Prostate gland (tissue), 2 donors: Measurements from ENCODE around the gene VPS18. TPM values are rescaled to one million over a fixed set of nuclear protein-coding genes. Genes with fewer than 3 reads are reported as not detected.

Experiments
- DNase-seq: peaks from one replicate; pipeline ENCODE4 v3.0.0-alpha.2; 2019; ENCODE audit warnings: low spot score
- H3K27ac ChIP-seq, 2 donors: fragments of 200-600 bp; sonication (generic); 2 replicates each; pipeline ENCODE4 v1.5.1; 2017 to 2019
- H3K27me3 ChIP-seq: fragments of 200-600 bp; sonication (generic); replicated peaks from 2 replicates; pipeline ENCODE4 v1.5.1; 2019; ENCODE audit not compliant: insufficient read depth
- H3K36me3 ChIP-seq, 2 donors: fragments of 200-600 bp; sonication (generic); 1 replicate in 1 of 2; 2 replicates in 1 of 2; pipeline versions ENCODE4 v1.5.1 to v1.8.1; 2017 to 2019
- H3K4me1 ChIP-seq: fragments of 200-600 bp; sonication (generic); replicated peaks from 2 replicates; pipeline ENCODE4 v1.5.1; 2019
- H3K4me3 ChIP-seq, 2 donors: fragments of 200-600 bp; sonication (generic); 2 replicates each; pipeline ENCODE4 v1.5.1; 2017 to 2019
- H3K9me3 ChIP-seq: fragments of 200-600 bp; sonication (generic); 2 replicates; pipeline ENCODE4 v1.5.1; 2017
- CTCF ChIP-seq, 4 experiments: fragments of 200-600 bp in 2 of 4; fragments of 450-650 bp in 2 of 4; sonication (generic) in 2 of 4; IDR thresholded peaks; 1 replicate in 3 of 4; 2 replicates in 1 of 4; pipeline ENCODE4 v1.5.1; 2016 to 2019; ENCODE audit warnings: antibody characterized with exemption in 4 of 4, mild to moderate bottlenecking in 2 of 4, moderate library complexity in 2 of 4
- POLR2A ChIP-seq: fragments of 450-650 bp; IDR thresholded peaks from one replicate; pipeline ENCODE4 v1.6.1; 2016; ENCODE audit warnings: antibody characterized with exemption, mild to moderate bottlenecking
- POLR2AphosphoS5 ChIP-seq: sonication (generic); formaldehyde crosslinking; IDR thresholded peaks from one replicate; pipeline ENCODE4 v1.6.1; 2017; ENCODE audit warnings: antibody characterized with exemption
- WGBS: methylation state at CpG from one replicate; pipeline ENCODE4 v1.1.5; 2018; 5-methylcytosine and 5-hydroxymethylcytosine counted together
- intact Hi-C: fragments of 100-400 bp; cut with DNase I; formaldehyde crosslinking; loops from one replicate; pipeline ENCODE4 v1.14.2; 2022
- total RNA-seq, 2 donors: library from RNA; depleted of rRNA; stranded (reverse); fragments of >200 nt; gene quantifications; one replicate each; pipeline ENCODE4 v1.1.0, GENCODE V29; 2016

Gene VPS18
- total RNA-seq, 2 donors from 2014 or later = 32.4 to 39.0 TPM

GRCh38 chr15:40899536-40900207, 5.4 kb downstream of the VPS18 start:
- H3K9me3 ChIP-seq = no peaks in the 10 kb centered on the region
- no peak overlapping the region for H3K27ac ChIP-seq
- intact Hi-C loops = loop anchor here (10.0 kb wide), 3 partner anchors 205 to 305 kb away; partner anchors contain the start of genes INO80, KNL1 and RAD51
- peaks cover 4 to 23% of the 10 kb centered on the region in 2 donors for H3K36me3 ChIP-seq
- peaks cover 9% of the 10 kb centered on the region for H3K4me1 ChIP-seq
- no peak overlapping the region for H3K4me3 ChIP-seq
- WGBS = 90% methylated on average over 33 of the region's 33 CpGs
- no peak for TF ChIP-seq POLR2AphosphoS5
- TF ChIP-seq CTCF (IDR thresholded peaks at IDR 0.05) = no peak
- no peak for TF ChIP-seq POLR2A
- DNase-seq = no peak
- H3K27me3 ChIP-seq = no peaks in the 10 kb centered on the region

GRCh38 chr15:40900256-40901052, 6.2 kb downstream of the VPS18 start:
- 90% methylated on average over 36 of the region's 36 CpGs for WGBS
- Histone ChIP-seq H3K9me3 (no peaks in the 10 kb centered on the region), H3K36me3 (peaks cover 4 to 23% of the 10 kb centered on the region in 2 donors), H3K27ac (no peak overlapping the region), H3K4me3 (no peak overlapping the region), H3K4me1 (peaks cover 7% of the 10 kb centered on the region), H3K27me3 (no peaks in the 10 kb centered on the region)
- TF ChIP-seq CTCF (IDR thresholded peaks at IDR 0.05) = no peak
- no peak for TF ChIP-seq POLR2AphosphoS5
- TF ChIP-seq POLR2A = no peak
- intact Hi-C loops = loop anchor here (10.0 kb wide), 1 partner anchor 214 kb away; the partner anchor contains the start of gene INO80
- no peak for DNase-seq

GRCh38 chr15:40901053-40901443, 6.8 kb downstream of the VPS18 start:
- intact Hi-C loops = loop anchor here (10.0 kb wide), 1 partner anchor 214 kb away; the partner anchor contains the start of gene INO80
- Histone ChIP-seq H3K36me3 (peaks cover 4 to 23% of the 10 kb centered on the region in 2 donors), H3K4me3 (no peak overlapping the region), H3K9me3 (no peaks in the 10 kb centered on the region), H3K27ac (no peak overlapping the region), H3K4me1 (peaks cover 8% of the 10 kb centered on the region), H3K27me3 (no peaks in the 10 kb centered on the region)
- TF ChIP-seq CTCF (IDR thresholded peaks at IDR 0.05) (no peak), POLR2AphosphoS5 (no peak), POLR2A (no peak)
- no peak for DNase-seq
- WGBS = 75% methylated on average over 5 of the region's 5 CpGs

GRCh38 chr15:40902605-40903561, 8.6 kb downstream of the VPS18 start:
- no peak for DNase-seq
- no peak for TF ChIP-seq POLR2A
- TF ChIP-seq CTCF (IDR thresholded peaks at IDR 0.05) = no peak
- TF ChIP-seq POLR2AphosphoS5 = no peak
- Histone ChIP-seq H3K9me3 (no peaks in the 10 kb centered on the region), H3K27ac (no peak overlapping the region), H3K4me1 (peaks cover 18% of the 10 kb centered on the region), H3K27me3 (no peaks in the 10 kb centered on the region), H3K36me3 (peaks cover 4 to 23% of the 10 kb centered on the region in 2 donors), H3K4me3 (no peak overlapping the region)
- 71% methylated on average over 31 of the region's 33 CpGs for WGBS
- intact Hi-C loops = loop anchor here (10.0 kb wide), 1 partner anchor 212 kb away; the partner anchor contains the start of gene INO80
